Neural crest cell (in vitro differentiated cells): ENCODE data around the gene DNAH7. TPM values are rescaled to one million over a fixed set of nuclear protein-coding genes. Genes with fewer than 3 reads are reported as not detected.

Experiments
- DNase-seq: peaks from one replicate; pipeline ENCODE4 v3.0.0; 2021; ENCODE audit warnings: low read depth, mixed read lengths, low spot score
- H3K27ac Mint-ChIP-seq: one replicate; pipeline ENCODE4 v1.8.0; 2021; ENCODE audit warnings: mild to moderate bottlenecking, mixed read lengths; ENCODE audit not compliant: unreplicated experiment
- H3K27me3 Mint-ChIP-seq: 2 replicates; pipeline ENCODE4 v1.8.0; 2021; ENCODE audit warnings: low read depth, mild to moderate bottlenecking, mixed read lengths
- H3K36me3 Mint-ChIP-seq: 2 replicates; pipeline ENCODE4 v1.8.0; 2021; ENCODE audit warnings: low read depth, mild to moderate bottlenecking, mixed read lengths
- H3K4me1 Mint-ChIP-seq: 2 replicates; pipeline ENCODE4 v1.8.0; 2021; ENCODE audit warnings: mixed read lengths
- H3K4me3 Mint-ChIP-seq: one replicate; pipeline ENCODE4 v1.8.0; 2021; ENCODE audit warnings: mild to moderate bottlenecking, mixed read lengths
- H3K9me3 Mint-ChIP-seq: 2 replicates; pipeline ENCODE4 v1.8.0; 2021; ENCODE audit warnings: mixed read lengths
- total RNA-seq: library from RNA; stranded (reverse); gene quantifications from 2 replicates; pipeline ENCODE4 v1.2.1, GENCODE V29; 2021
- TF ChIP-seq, protein P1 (sequence below): fragments of 200-600 bp; sonication (generic); conservative IDR thresholded peaks from 2 replicates; pipeline ENCODE4 v1.5.0; 2021; ENCODE audit warnings: antibody characterized with exemption, mild to moderate bottlenecking

The DNAH7 gene
- total RNA-seq, 1 donor from 2014 or later = 1.5 TPM

- no peak for DNase-seq
- H3K4me1 Mint-ChIP-seq = no peaks in the 10 kb centered on the region
- TF ChIP-seq, protein P1, sequence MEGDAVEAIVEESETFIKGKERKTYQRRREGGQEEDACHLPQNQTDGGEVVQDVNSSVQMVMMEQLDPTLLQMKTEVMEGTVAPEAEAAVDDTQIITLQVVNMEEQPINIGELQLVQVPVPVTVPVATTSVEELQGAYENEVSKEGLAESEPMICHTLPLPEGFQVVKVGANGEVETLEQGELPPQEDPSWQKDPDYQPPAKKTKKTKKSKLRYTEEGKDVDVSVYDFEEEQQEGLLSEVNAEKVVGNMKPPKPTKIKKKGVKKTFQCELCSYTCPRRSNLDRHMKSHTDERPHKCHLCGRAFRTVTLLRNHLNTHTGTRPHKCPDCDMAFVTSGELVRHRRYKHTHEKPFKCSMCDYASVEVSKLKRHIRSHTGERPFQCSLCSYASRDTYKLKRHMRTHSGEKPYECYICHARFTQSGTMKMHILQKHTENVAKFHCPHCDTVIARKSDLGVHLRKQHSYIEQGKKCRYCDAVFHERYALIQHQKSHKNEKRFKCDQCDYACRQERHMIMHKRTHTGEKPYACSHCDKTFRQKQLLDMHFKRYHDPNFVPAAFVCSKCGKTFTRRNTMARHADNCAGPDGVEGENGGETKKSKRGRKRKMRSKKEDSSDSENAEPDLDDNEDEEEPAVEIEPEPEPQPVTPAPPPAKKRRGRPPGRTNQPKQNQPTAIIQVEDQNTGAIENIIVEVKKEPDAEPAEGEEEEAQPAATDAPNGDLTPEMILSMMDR = no peak
- no peaks in the 10 kb centered on the region for H3K27me3 Mint-ChIP-seq
- peaks cover 24% of the 10 kb centered on the region for H3K36me3 Mint-ChIP-seq
- H3K9me3 Mint-ChIP-seq = no peaks in the 10 kb centered on the region
- H3K4me3 Mint-ChIP-seq = no peak overlapping the region
- H3K27ac Mint-ChIP-seq = no peak overlapping the region
These were observed 358.5 kb downstream of the DNAH7 start for GRCh38 chr2:195709901-195710806.

- no peaks in the 10 kb centered on the region for H3K4me1 Mint-ChIP-seq
- H3K27me3 Mint-ChIP-seq = no peaks in the 10 kb centered on the region
- no peak overlapping the region for H3K4me3 Mint-ChIP-seq
- no peaks in the 10 kb centered on the region for H3K9me3 Mint-ChIP-seq
- H3K27ac Mint-ChIP-seq = no peak overlapping the region
- peaks cover 15% of the 10 kb centered on the region for H3K36me3 Mint-ChIP-seq
- no peak for DNase-seq
- TF ChIP-seq, protein P1 = no peak
These were observed 362.3 kb downstream of the DNAH7 start for GRCh38 chr2:195706161-195706900.

DNA sequence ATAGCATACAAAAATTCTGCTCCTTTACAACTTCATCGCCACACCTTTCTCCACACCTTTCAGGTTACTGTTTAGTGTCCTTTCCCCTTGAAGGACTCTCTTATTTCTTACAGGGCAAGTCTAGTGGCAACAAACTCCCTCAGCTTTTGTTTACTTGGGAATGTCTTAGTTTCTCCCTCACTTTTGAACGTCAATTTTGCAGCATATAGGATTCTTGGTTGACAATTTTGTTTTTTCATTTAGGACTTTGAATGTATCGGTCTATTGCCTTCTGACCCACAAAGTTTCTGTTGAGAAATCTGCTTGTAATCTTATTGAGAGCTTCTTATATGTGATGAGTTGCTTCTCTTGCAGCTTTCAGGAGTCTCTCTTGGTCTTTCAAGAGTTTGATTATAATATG lies 368.2 kb downstream of the DNAH7 start:
- TF ChIP-seq, protein P1 = no peak
- H3K36me3 Mint-ChIP-seq = peaks cover 48% of the 10 kb centered on the region
- no peak for DNase-seq
- H3K9me3 Mint-ChIP-seq = peaks cover 15% of the 10 kb centered on the region
- H3K27me3 Mint-ChIP-seq = no peaks in the 10 kb centered on the region
- no peak overlapping the region for H3K27ac Mint-ChIP-seq
- H3K4me3 Mint-ChIP-seq = no peak overlapping the region
- H3K4me1 Mint-ChIP-seq = no peaks in the 10 kb centered on the region

DNA sequence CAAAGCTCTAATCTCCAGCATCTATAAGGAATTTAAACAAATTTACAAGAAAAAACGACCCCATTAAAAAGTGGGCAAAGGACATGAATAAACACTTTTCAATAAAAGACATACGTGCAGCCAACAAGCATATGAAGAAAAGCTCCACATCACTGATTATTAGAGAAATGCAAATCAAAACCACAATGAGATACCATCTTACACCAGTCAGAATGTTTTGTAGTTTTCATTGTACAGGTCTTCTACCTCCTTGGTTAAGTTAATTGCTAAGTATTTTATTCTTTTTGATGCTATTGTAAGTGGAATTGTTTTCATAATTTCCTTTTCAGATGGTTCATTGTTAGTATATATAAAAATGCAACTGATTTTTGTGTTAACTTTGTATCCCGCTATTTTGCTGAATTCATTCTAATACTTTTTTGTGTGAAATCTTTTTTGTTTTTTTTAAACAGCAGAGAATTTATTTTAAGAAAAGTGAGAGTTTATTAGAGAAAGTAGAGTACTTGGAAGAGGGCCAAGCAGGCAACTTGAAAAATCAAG lies 370.9 kb downstream of the DNAH7 start:
- H3K36me3 Mint-ChIP-seq = peaks cover 69% of the 10 kb centered on the region
- peaks cover 5% of the 10 kb centered on the region for H3K4me1 Mint-ChIP-seq
- no peak overlapping the region for H3K27ac Mint-ChIP-seq
- no peak for DNase-seq
- TF ChIP-seq, protein P1 = no peak
- H3K9me3 Mint-ChIP-seq = peaks cover 26% of the 10 kb centered on the region
- no peaks in the 10 kb centered on the region for H3K27me3 Mint-ChIP-seq
- no peak overlapping the region for H3K4me3 Mint-ChIP-seq

DNA sequence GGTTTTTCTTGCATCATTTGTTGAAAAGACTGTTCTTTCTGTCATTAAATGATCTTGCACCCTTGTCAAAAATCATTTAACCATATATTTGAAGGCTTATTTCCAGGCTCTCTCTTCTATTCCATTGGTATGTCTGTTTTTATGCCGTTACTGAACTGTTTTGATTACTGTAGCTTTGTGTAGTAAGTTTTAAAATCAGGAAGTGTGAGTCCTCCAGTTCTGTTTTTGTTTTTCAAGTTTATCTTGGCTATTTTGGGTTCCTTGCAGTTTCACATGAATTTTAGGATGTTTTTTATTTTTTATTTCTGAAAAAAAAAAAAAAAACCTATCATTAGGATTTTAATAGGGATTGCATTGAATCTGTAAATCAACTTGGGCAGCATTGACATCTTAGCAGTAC lies 372.6 kb downstream of the DNAH7 start:
- H3K27ac Mint-ChIP-seq = no peak overlapping the region
- no peaks in the 10 kb centered on the region for H3K27me3 Mint-ChIP-seq
- peaks cover 5% of the 10 kb centered on the region for H3K4me1 Mint-ChIP-seq
- TF ChIP-seq, protein P1 = no peak
- H3K9me3 Mint-ChIP-seq = peaks cover 40% of the 10 kb centered on the region
- H3K36me3 Mint-ChIP-seq = peaks cover 77% of the 10 kb centered on the region
- no peak overlapping the region for H3K4me3 Mint-ChIP-seq
- no peak for DNase-seq
